ENCODE data around the gene RPS19.

The RPS19 gene

GRCh38 chr19:41862445-41862986, 2.5 kb downstream of the RPS19 start:
- Histone ChIP-seq H3K36me3 (replicated peaks; ENCODE audit: insufficient read depth, low read length) (peaks cover 12% of the 10 kb centered on the region; the same call in 1 of the 2 replicates), H3K9me2 (replicated peaks; ENCODE audit: insufficient read depth, low read length) (no peaks in the 10 kb centered on the region), H3K27me3 (replicated peaks; ENCODE audit: insufficient read depth, low read length) (no peaks in the 10 kb centered on the region), H3K79me2 (ENCODE audit: low read length) (peaks cover 73% of the 10 kb centered on the region), H3K4me1 (ENCODE audit: low read length) (peaks cover 57% of the 10 kb centered on the region), H3F3A (ENCODE audit: insufficient read depth, low read length) (peaks cover 40% of the 10 kb centered on the region), H3K9ac (ENCODE audit: low read length) (no peak overlapping the region; the same call in 1 of the 2 replicates), H4K20me1 (ENCODE audit: insufficient read depth, low read length) (peaks cover 20% of the 10 kb centered on the region), H3K9me3 (replicated peaks; ENCODE audit: insufficient read depth, low read length) (no peaks in the 10 kb centered on the region), H3K27ac (ENCODE audit: low read length) (no peak overlapping the region), H3K4me3 (ENCODE audit: low read length) (no peak overlapping the region), H3K4me2 (ENCODE audit: low read depth, low read length) (peak overlapping the region; percentile 87), H2AFZ (ENCODE audit: low read length) (no peak overlapping the region)
- TF ChIP-seq EZH2phosphoT487 (IDR thresholded peaks at IDR 0.05; ENCODE audit: low read length) (no peak), CTCF (IDR thresholded peaks at IDR 0.05; ENCODE audit: low read length) (no peak), EZH2 (optimal IDR thresholded peaks at IDR 0.05; ENCODE audit: low read depth, low read length) (no peak)
- no peak for DNase-seq

GRCh38 chr19:41863209-41863931, 3.3 kb downstream of the RPS19 start:
- H3K4me3 ChIP-seq (ENCODE audit: low read length) = no peak overlapping the region
- no peak overlapping the region; the same call in 1 of the 2 replicates for H3K27ac ChIP-seq (ENCODE audit: low read length)
- H3K9ac ChIP-seq (ENCODE audit: low read length) = no peak overlapping the region
- H3K4me1 ChIP-seq (ENCODE audit: low read length) = peaks cover 65% of the 10 kb centered on the region
- H3K79me2 ChIP-seq (ENCODE audit: low read length) = peaks cover 81% of the 10 kb centered on the region
- no peaks in the 10 kb centered on the region for H3K9me3 ChIP-seq (replicated peaks; ENCODE audit: insufficient read depth, low read length)
- H3K27me3 ChIP-seq (replicated peaks; ENCODE audit: insufficient read depth, low read length) = no peaks in the 10 kb centered on the region
- H4K20me1 ChIP-seq (ENCODE audit: insufficient read depth, low read length) = peaks cover 29% of the 10 kb centered on the region
- peaks cover 12% of the 10 kb centered on the region; the same call in 1 of the 2 replicates for H3K36me3 ChIP-seq (replicated peaks; ENCODE audit: insufficient read depth, low read length)
- H3K9me2 ChIP-seq (replicated peaks; ENCODE audit: insufficient read depth, low read length) = no peaks in the 10 kb centered on the region
- TF ChIP-seq CTCF (IDR thresholded peaks at IDR 0.05; ENCODE audit: low read length) (no peak), EZH2phosphoT487 (IDR thresholded peaks at IDR 0.05; ENCODE audit: low read length) (no peak), EZH2 (optimal IDR thresholded peaks at IDR 0.05; ENCODE audit: low read depth, low read length) (no peak)
- peak overlapping the region; percentile 87; the same call in 1 of the 2 replicates for H3K4me2 ChIP-seq (ENCODE audit: low read depth, low read length)
- peaks cover 48% of the 10 kb centered on the region for H3F3A ChIP-seq (ENCODE audit: insufficient read depth, low read length)
- no peak overlapping the region for H2AFZ ChIP-seq (ENCODE audit: low read length)
- no peak for DNase-seq

- Histone ChIP-seq H3K9ac (ENCODE audit: low read length) (no peak overlapping the region), H3K4me1 (ENCODE audit: low read length) (peaks cover 71% of the 10 kb centered on the region), H3K4me2 (ENCODE audit: low read depth, low read length) (peak overlapping the region; percentile 1), H3K9me3 (replicated peaks; ENCODE audit: insufficient read depth, low read length) (no peaks in the 10 kb centered on the region), H3K4me3 (ENCODE audit: low read length) (no peak overlapping the region), H3K36me3 (replicated peaks; ENCODE audit: insufficient read depth, low read length) (peaks cover 17% of the 10 kb centered on the region), H4K20me1 (ENCODE audit: insufficient read depth, low read length) (peaks cover 38% of the 10 kb centered on the region), H3K79me2 (ENCODE audit: low read length) (peaks cover 91% of the 10 kb centered on the region), H3K9me2 (replicated peaks; ENCODE audit: insufficient read depth, low read length) (no peaks in the 10 kb centered on the region), H2AFZ (ENCODE audit: low read length) (no peak overlapping the region), H3K27ac (ENCODE audit: low read length) (peak overlapping the region; percentile 2; the same call in 1 of the 2 replicates), H3K27me3 (replicated peaks; ENCODE audit: insufficient read depth, low read length) (no peaks in the 10 kb centered on the region), H3F3A (ENCODE audit: insufficient read depth, low read length) (peaks cover 57% of the 10 kb centered on the region)
- no peak for DNase-seq
- TF ChIP-seq EZH2phosphoT487 (IDR thresholded peaks at IDR 0.05; ENCODE audit: low read length) = no peak
- TF ChIP-seq CTCF (IDR thresholded peaks at IDR 0.05; ENCODE audit: low read length) = no peak
- no peak for TF ChIP-seq EZH2 (optimal IDR thresholded peaks at IDR 0.05; ENCODE audit: low read depth, low read length)
These were observed 4.3 kb downstream of the RPS19 start for GRCh38 chr19:41864374-41864773.

Measured in MM.1S (cell line).